ENCODE results near the gene SNCG.
"Not testable (repeated sequence)": the region's sequence is repeated elsewhere in the genome, so short reads cannot be mapped to it uniquely, and the experiment has no call there.

DNA sequence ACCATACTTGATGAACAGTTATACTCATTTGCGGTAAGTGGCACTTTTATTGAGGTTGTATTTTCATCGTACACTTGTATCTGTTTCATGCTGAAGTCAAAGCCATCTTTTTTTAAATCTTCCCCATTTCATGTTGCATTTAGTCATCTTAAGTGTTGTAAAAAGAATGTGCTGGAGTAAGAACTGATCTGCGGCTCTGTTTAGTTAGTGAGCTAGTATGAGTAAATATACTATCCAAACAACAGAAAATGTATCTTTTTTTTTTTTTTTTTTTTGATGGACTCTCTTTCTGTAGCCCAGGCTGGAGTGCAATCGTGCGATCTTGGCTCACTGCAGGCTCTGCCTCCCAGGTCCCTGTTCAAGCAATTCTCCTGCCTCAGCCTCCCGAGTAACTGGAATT, 49.3 kb downstream of the SNCG start:
- TF ChIP-seq, protein P1, sequence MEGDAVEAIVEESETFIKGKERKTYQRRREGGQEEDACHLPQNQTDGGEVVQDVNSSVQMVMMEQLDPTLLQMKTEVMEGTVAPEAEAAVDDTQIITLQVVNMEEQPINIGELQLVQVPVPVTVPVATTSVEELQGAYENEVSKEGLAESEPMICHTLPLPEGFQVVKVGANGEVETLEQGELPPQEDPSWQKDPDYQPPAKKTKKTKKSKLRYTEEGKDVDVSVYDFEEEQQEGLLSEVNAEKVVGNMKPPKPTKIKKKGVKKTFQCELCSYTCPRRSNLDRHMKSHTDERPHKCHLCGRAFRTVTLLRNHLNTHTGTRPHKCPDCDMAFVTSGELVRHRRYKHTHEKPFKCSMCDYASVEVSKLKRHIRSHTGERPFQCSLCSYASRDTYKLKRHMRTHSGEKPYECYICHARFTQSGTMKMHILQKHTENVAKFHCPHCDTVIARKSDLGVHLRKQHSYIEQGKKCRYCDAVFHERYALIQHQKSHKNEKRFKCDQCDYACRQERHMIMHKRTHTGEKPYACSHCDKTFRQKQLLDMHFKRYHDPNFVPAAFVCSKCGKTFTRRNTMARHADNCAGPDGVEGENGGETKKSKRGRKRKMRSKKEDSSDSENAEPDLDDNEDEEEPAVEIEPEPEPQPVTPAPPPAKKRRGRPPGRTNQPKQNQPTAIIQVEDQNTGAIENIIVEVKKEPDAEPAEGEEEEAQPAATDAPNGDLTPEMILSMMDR (conservative IDR thresholded peaks at IDR 0.05; ENCODE audit: low read length): not testable (repeated sequence)
- not testable (repeated sequence) for TF ChIP-seq EZH2phosphoT487 (IDR thresholded peaks at IDR 0.05; ENCODE audit: borderline replicate concordance, low read depth, low read length)
